Measurements from ENCODE around the gene MOV10. TPM values are rescaled to one million over a fixed set of nuclear protein-coding genes. Genes with fewer than 3 reads are reported as not detected.

MOV10 gene
- total RNA-seq, 1 donor from 2014 or later, result 137 TPM

DNA sequence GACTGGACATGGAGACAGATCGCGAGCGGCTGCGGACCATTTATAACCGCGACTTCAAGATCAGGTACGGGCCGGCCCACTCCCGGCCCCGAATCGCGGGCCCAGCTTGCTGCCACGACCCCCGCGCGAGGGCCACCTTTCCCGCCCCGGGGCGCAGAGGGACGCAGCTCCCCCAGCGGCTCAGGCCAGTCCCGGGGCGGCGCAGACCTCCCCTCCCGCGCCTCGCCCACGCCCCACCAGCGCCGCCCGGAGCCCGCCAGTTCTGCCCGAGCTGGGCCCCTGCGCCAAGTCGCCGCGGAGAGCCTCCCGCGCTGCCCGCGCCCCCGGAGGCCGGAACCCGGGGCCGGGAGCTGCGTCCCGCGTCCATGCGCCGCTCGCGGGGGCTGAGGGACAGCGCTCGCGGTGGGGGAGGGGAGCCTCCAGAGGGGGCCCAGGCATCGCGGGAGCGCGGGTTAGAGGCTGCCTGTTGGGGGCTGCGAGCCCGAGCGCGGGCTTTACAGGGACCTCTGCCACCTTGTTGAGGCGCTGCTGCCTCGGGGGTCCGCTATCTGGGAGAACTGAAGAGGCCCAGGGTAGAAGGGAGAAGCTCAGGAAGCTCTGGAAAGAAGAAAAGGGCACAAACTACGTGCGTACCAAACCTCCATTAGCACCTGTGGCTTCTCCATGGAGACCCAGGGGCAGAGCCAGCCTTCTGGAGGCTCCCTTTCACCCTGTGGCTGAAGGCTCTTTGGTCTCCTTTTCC, 698 bp downstream of the MOV10 start:
- Mint-ChIP-seq H3K9me3 (ENCODE audit: low read depth) (no peaks in the 10 kb centered on the region), H3K27ac (peak overlapping the region; percentile 99), H3K27me3 (no peaks in the 10 kb centered on the region), H3K36me3 (ENCODE audit: insufficient read depth) (peaks cover 18% of the 10 kb centered on the region), H3K4me3 (ENCODE audit: low read depth) (peak overlapping the region; percentile 95), H3K4me1 (ENCODE audit: low read depth) (peaks cover 18% of the 10 kb centered on the region)
- TF ChIP-seq, protein P1, sequence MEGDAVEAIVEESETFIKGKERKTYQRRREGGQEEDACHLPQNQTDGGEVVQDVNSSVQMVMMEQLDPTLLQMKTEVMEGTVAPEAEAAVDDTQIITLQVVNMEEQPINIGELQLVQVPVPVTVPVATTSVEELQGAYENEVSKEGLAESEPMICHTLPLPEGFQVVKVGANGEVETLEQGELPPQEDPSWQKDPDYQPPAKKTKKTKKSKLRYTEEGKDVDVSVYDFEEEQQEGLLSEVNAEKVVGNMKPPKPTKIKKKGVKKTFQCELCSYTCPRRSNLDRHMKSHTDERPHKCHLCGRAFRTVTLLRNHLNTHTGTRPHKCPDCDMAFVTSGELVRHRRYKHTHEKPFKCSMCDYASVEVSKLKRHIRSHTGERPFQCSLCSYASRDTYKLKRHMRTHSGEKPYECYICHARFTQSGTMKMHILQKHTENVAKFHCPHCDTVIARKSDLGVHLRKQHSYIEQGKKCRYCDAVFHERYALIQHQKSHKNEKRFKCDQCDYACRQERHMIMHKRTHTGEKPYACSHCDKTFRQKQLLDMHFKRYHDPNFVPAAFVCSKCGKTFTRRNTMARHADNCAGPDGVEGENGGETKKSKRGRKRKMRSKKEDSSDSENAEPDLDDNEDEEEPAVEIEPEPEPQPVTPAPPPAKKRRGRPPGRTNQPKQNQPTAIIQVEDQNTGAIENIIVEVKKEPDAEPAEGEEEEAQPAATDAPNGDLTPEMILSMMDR (IDR thresholded peaks at IDR 0.05; ENCODE audit: unreplicated experiment), result peak; percentile 34
- peak; percentile 59 for DNase-seq (ENCODE audit: low spot score, unreplicated experiment)

DNA sequence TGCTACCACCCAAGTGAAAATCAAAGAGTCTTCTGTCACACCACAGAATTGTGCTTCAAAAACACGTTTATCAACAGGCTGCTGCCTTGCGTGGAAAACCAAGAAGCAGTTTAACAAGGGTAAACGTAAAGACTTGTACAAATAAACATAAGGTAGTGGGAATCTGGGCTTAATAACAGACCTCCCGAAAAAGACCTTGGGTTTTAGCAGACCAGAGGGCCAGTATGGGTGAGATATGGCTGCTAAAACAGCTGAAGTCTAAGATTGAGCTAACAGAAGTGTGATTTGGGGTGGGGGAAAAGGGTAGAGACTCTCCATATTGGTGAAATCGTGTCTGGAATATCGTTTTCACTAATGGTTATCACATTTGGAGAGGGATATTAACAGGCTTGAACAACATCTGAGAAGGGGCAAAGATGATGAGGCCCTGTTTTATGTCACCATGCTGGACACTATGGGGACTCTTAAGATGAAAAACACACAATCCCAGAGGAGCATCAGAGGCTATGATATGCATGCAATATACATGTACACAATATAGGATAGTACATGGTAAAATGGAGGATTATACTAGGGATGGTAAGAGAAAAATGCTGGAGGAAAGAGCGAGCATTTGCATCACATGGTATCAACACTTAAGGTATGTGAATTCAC, 1.4 kb downstream of the MOV10 start:
- peaks cover 18% of the 10 kb centered on the region for H3K4me1 Mint-ChIP-seq (ENCODE audit: low read depth)
- H3K9me3 Mint-ChIP-seq (ENCODE audit: low read depth), result no peaks in the 10 kb centered on the region
- peak overlapping the region; percentile 82 for H3K4me3 Mint-ChIP-seq (ENCODE audit: low read depth)
- no peak for DNase-seq (ENCODE audit: low spot score, unreplicated experiment)
- H3K27me3 Mint-ChIP-seq, result no peaks in the 10 kb centered on the region
- peaks cover 17% of the 10 kb centered on the region for H3K36me3 Mint-ChIP-seq (ENCODE audit: insufficient read depth)
- peak overlapping the region; percentile 94 for H3K27ac Mint-ChIP-seq
- TF ChIP-seq, protein P1 (IDR thresholded peaks at IDR 0.05; ENCODE audit: unreplicated experiment), result no peak

DNA sequence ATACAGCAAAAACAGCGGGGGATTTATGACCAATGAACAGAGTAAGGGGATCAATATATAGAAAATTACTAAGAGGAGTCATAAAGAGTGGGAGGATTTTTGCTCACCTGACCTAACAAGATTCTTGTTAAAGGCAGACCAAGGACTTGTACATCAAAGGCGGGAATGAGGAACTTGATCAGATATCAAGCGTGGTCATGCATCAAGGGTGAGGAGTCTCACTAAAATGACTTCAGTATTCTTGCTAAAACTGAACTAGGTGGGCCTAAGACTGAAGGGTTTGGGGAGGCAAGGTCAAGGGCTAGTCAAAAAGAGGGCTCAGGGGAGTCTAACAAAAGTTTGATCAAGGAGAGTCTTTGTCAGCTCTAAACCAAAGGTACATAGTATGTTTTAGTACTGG, 2.1 kb downstream of the MOV10 start:
- Mint-ChIP-seq H3K4me3 (ENCODE audit: low read depth) (peak overlapping the region; percentile 82), H3K36me3 (ENCODE audit: insufficient read depth) (peaks cover 12% of the 10 kb centered on the region), H3K27ac (no peak overlapping the region), H3K9me3 (ENCODE audit: low read depth) (no peaks in the 10 kb centered on the region), H3K27me3 (no peaks in the 10 kb centered on the region), H3K4me1 (ENCODE audit: low read depth) (peaks cover 18% of the 10 kb centered on the region)
- TF ChIP-seq, protein P1 (IDR thresholded peaks at IDR 0.05; ENCODE audit: unreplicated experiment), result no peak
- DNase-seq (ENCODE audit: low spot score, unreplicated experiment), result no peak

DNA sequence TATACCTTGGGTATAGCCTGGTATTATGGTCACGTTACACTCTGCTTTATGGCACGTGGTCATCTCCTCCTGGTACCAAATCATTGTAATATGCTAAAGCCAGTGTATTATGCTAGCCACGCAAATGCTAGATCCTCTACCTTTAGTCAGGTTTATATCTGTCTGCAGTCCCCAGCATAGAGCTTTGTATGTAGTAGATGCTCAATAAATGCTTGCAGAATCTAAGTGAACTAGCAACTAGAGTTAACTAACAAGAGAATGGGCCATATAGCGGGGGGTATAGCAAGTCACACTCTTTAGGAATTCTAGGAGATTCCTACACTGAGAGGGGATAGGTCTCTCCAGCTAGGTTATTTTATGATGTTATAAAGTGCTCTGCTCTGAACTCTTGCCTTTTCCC, 3.0 kb downstream of the MOV10 start:
- Mint-ChIP-seq H3K9me3 (ENCODE audit: low read depth) (no peaks in the 10 kb centered on the region), H3K4me1 (ENCODE audit: low read depth) (peaks cover 18% of the 10 kb centered on the region), H3K36me3 (ENCODE audit: insufficient read depth) (peaks cover 10% of the 10 kb centered on the region), H3K27me3 (no peaks in the 10 kb centered on the region), H3K27ac (no peak overlapping the region), H3K4me3 (ENCODE audit: low read depth) (no peak overlapping the region)
- no peak for DNase-seq (ENCODE audit: low spot score, unreplicated experiment)
- TF ChIP-seq, protein P1 (IDR thresholded peaks at IDR 0.05; ENCODE audit: unreplicated experiment), result no peak

DNA sequence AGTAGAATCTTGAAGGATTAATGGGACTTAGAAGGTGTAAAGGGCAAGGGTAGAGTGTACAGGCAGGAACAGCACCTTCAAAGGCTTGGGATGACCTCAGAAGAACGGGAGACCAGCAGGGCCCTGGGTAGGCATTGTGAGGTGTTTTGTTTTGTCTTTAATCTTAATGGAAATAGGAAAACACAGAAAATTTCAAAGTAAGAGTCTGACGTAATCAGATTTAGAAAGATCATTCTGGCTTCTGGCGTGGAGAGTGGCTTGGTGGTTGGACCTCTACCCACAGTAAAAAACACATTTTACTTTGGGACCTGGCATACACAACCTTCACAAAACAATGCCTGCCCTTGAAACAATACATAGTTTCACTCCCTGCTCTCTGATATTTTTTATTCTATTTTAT, 4.1 kb downstream of the MOV10 start:
- no peak for DNase-seq (ENCODE audit: low spot score, unreplicated experiment)
- no peak overlapping the region for H3K27ac Mint-ChIP-seq
- no peaks in the 10 kb centered on the region for H3K9me3 Mint-ChIP-seq (ENCODE audit: low read depth)
- H3K27me3 Mint-ChIP-seq, result no peaks in the 10 kb centered on the region
- no peak overlapping the region for H3K4me3 Mint-ChIP-seq (ENCODE audit: low read depth)
- TF ChIP-seq, protein P1 (IDR thresholded peaks at IDR 0.05; ENCODE audit: unreplicated experiment), result no peak
- peaks cover 12% of the 10 kb centered on the region for H3K36me3 Mint-ChIP-seq (ENCODE audit: insufficient read depth)
- H3K4me1 Mint-ChIP-seq (ENCODE audit: low read depth), result peaks cover 15% of the 10 kb centered on the region

Data from progenitor cell of endocrine pancreas (in vitro differentiated cells).